HepG2 (cell line): ENCODE data around the gene TGDS. TPM values are rescaled to one million over a fixed set of nuclear protein-coding genes. Genes with fewer than 3 reads are reported as not detected.
A peak's percentile ranks its signal among the peaks of the same experiment; 100 is the strongest.

Experiments used
- FOSL1 ChIP-seq: sonication (generic); formaldehyde crosslinking; IDR thresholded peaks from 2 replicates; pipeline ENCODE4 v1.9.0; 2021; ENCODE audit warnings: missing genetic modification reagents, borderline replicate concordance
- FOXM1 ChIP-seq: sonication (generic); formaldehyde crosslinking; IDR thresholded peaks from 2 replicates; pipeline ENCODE4 v1.5.0; 2020; ENCODE audit warnings: missing genetic modification reagents
- HMG20B ChIP-seq: conservative IDR thresholded peaks from 2 replicates; pipeline ENCODE4 v1.6.1; 2016; ENCODE audit warnings: missing genetic modification reagents, missing compliant biosample characterization
- HNRNPL ChIP-seq: fragments of 200-400 bp; formaldehyde crosslinking; IDR thresholded peaks from 2 replicates; pipeline ENCODE4 v1.6.1; 2017; ENCODE audit warnings: mild to moderate bottlenecking, low read depth, low read length
- LRRFIP1 ChIP-seq: sonication (generic); formaldehyde crosslinking; conservative IDR thresholded peaks from 2 replicates; pipeline ENCODE4 v1.4.0; 2020; ENCODE audit warnings: missing genetic modification reagents
- MIXL1 ChIP-seq: IDR thresholded peaks from 2 replicates; pipeline ENCODE4 v1.6.1; 2016
- PLRG1 ChIP-seq: fragments of 450-650 bp; conservative IDR thresholded peaks from 2 replicates; pipeline ENCODE4 v1.6.1; 2016
- SPEN ChIP-seq: sonication (generic); formaldehyde crosslinking; IDR thresholded peaks from 2 replicates; pipeline ENCODE4 v1.5.1; 2020; ENCODE audit warnings: low read depth, mild to moderate bottlenecking, missing genetic modification reagents
- TBX2 ChIP-seq: sonication (generic); formaldehyde crosslinking; IDR thresholded peaks from 2 replicates; pipeline ENCODE4 v1.5.0; 2020; ENCODE audit warnings: missing genetic modification reagents, mild to moderate bottlenecking, borderline replicate concordance
- TCF7L2 ChIP-seq: IDR thresholded peaks from 2 replicates; pipeline ENCODE4 v1.6.1; 2011; ENCODE audit warnings: mild to moderate bottlenecking, low read depth, low read length, moderate library complexity
- ZFP82 ChIP-seq: sonication (generic); formaldehyde crosslinking; IDR thresholded peaks from 2 replicates; pipeline ENCODE4 v1.5.1; 2020; ENCODE audit warnings: mild to moderate bottlenecking, missing genetic modification reagents, borderline replicate concordance
- polyA plus RNA-seq, 8 experiments: library from polyadenylated mRNA; depleted of rRNA in 3 of 8; stranded (reverse) in 7 of 8; unstranded in 1 of 8; fragments of >200 nt; fragmentation: Illumina TruSeq in 4 of 8; extraction: Trizol in 4 of 8; gene quantifications; 2 replicates each; pipeline versions ENCODE4 v1.2.1 to v1.2.3, GENCODE V29; 2011 to 2016; ENCODE audit warnings: low read depth in 4 of 8, missing spikeins in 1 of 8, mixed read lengths in 1 of 8; ENCODE audit not compliant: insufficient read depth in 1 of 8
- total RNA-seq, 5 experiments: library from RNA; depleted of rRNA; stranded (reverse); fragments of >200 nt; fragmentation: Illumina TruSeq; extraction: Trizol; gene quantifications; 2 replicates each; pipeline ENCODE4 v1.2.3, GENCODE V29; 2016; ENCODE audit warnings: low read depth in 1 of 5
- TF ChIP-seq, protein P1 (sequence below): sonication (generic); formaldehyde crosslinking; IDR thresholded peaks from 2 replicates; pipeline ENCODE4 v1.8.0; 2023; ENCODE audit warnings: mild to moderate bottlenecking, missing genetic modification reagents
- TF ChIP-seq, protein P2 (sequence below): sonication (generic); formaldehyde crosslinking; IDR thresholded peaks from 2 replicates; pipeline ENCODE4 v1.4.0; 2020; ENCODE audit warnings: missing genetic modification reagents
- TF ChIP-seq, protein P3 (sequence below): sonication (generic); formaldehyde crosslinking; IDR thresholded peaks from 2 replicates; pipeline ENCODE4 v1.5.1; 2020; ENCODE audit warnings: missing genetic modification reagents, mild to moderate bottlenecking, borderline replicate concordance
- TF ChIP-seq, protein P4 (sequence below): sonication (generic); formaldehyde crosslinking; IDR thresholded peaks from 2 replicates; pipeline ENCODE4 v1.5.0; 2020; ENCODE audit warnings: mild to moderate bottlenecking, missing genetic modification reagents
- TF ChIP-seq, protein P5 (sequence below): sonication (generic); formaldehyde crosslinking; IDR thresholded peaks from 2 replicates; pipeline ENCODE4 v1.9.0; 2022; ENCODE audit warnings: missing genetic modification reagents, mild to moderate bottlenecking, borderline replicate concordance

The TGDS gene
- total and polyA plus RNA-seq, 2 of the 13 experiments (the other 11 are each of a cell fraction or from before 2014, with no cell fraction given) = 15.5 to 17.9 TPM

DNA sequence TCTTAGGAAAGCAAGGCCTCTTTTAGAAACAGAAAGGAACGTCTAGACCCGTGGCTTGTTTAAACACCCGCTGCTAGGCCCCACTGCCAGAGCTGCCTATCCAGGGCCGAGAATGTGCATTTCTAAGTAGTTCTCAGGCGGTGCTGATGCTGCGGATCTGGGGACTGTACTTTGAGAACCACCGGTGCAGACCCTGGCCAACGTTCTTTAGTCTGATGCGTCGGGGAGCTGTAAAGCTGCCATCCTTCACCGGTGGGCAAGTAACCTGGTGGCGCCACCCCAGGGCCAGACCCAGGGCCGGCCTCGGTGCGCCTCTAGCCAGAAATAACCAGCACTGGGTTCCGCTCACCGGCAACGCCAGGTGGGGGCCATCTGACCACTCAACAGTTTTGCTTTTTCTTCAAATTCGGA, 47.1 kb downstream of the TGDS start (continued):
- TF ChIP-seq, protein P1, sequence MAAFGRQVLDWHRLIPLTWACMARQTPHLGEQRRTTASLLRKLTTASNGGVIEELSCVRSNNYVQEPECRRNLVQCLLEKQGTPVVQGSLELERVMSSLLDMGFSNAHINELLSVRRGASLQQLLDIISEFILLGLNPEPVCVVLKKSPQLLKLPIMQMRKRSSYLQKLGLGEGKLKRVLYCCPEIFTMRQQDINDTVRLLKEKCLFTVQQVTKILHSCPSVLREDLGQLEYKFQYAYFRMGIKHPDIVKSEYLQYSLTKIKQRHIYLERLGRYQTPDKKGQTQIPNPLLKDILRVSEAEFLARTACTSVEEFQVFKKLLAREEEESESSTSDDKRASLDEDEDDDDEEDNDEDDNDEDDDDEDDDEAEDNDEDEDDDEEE (CRISPR knock-in tag) = 0 out of 2 replicates have a peak, but pooled peaks have one; percentile 62
- TF ChIP-seq, protein P2, sequence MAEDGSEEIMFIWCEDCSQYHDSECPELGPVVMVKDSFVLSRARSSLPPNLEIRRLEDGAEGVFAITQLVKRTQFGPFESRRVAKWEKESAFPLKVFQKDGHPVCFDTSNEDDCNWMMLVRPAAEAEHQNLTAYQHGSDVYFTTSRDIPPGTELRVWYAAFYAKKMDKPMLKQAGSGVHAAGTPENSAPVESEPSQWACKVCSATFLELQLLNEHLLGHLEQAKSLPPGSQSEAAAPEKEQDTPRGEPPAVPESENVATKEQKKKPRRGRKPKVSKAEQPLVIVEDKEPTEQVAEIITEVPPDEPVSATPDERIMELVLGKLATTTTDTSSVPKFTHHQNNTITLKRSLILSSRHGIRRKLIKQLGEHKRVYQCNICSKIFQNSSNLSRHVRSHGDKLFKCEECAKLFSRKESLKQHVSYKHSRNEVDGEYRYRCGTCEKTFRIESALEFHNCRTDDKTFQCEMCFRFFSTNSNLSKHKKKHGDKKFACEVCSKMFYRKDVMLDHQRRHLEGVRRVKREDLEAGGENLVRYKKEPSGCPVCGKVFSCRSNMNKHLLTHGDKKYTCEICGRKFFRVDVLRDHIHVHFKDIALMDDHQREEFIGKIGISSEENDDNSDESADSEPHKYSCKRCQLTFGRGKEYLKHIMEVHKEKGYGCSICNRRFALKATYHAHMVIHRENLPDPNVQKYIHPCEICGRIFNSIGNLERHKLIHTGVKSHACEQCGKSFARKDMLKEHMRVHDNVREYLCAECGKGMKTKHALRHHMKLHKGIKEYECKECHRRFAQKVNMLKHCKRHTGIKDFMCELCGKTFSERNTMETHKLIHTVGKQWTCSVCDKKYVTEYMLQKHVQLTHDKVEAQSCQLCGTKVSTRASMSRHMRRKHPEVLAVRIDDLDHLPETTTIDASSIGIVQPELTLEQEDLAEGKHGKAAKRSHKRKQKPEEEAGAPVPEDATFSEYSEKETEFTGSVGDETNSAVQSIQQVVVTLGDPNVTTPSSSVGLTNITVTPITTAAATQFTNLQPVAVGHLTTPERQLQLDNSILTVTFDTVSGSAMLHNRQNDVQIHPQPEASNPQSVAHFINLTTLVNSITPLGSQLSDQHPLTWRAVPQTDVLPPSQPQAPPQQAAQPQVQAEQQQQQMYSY = no peak
- 0 out of 2 replicates have a peak, but pooled peaks have one; percentile 12 for TF ChIP-seq FOXM1 (CRISPR knock-in tag)
- TF ChIP-seq, protein P3, sequence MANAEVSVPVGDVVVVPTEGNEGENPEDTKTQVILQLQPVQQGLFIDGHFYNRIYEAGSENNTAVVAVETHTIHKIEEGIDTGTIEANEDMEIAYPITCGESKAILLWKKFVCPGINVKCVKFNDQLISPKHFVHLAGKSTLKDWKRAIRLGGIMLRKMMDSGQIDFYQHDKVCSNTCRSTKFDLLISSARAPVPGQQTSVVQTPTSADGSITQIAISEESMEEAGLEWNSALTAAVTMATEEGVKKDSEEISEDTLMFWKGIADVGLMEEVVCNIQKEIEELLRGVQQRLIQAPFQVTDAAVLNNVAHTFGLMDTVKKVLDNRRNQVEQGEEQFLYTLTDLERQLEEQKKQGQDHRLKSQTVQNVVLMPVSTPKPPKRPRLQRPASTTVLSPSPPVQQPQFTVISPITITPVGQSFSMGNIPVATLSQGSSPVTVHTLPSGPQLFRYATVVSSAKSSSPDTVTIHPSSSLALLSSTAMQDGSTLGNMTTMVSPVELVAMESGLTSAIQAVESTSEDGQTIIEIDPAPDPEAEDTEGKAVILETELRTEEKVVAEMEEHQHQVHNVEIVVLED (CRISPR knock-in tag) = no peak
- TF ChIP-seq ZFP82 (CRISPR knock-in tag) = no peak
- no peak for TF ChIP-seq PLRG1
- TF ChIP-seq TCF7L2 = no peak
- 0 out of 2 replicates have a peak, but pooled peaks have one; percentile 61 for TF ChIP-seq HNRNPL
- 0 out of 2 replicates have a peak, but pooled peaks have one; percentile 37 for TF ChIP-seq TBX2 (CRISPR knock-in tag)
- no peak for TF ChIP-seq LRRFIP1 (CRISPR knock-in tag)
- no peak for TF ChIP-seq MIXL1
- TF ChIP-seq SPEN (CRISPR knock-in tag) = peak; percentile 48
- TF ChIP-seq HMG20B (CRISPR knock-in tag) = no peak
- no peak for TF ChIP-seq FOSL1
- TF ChIP-seq, protein P4, sequence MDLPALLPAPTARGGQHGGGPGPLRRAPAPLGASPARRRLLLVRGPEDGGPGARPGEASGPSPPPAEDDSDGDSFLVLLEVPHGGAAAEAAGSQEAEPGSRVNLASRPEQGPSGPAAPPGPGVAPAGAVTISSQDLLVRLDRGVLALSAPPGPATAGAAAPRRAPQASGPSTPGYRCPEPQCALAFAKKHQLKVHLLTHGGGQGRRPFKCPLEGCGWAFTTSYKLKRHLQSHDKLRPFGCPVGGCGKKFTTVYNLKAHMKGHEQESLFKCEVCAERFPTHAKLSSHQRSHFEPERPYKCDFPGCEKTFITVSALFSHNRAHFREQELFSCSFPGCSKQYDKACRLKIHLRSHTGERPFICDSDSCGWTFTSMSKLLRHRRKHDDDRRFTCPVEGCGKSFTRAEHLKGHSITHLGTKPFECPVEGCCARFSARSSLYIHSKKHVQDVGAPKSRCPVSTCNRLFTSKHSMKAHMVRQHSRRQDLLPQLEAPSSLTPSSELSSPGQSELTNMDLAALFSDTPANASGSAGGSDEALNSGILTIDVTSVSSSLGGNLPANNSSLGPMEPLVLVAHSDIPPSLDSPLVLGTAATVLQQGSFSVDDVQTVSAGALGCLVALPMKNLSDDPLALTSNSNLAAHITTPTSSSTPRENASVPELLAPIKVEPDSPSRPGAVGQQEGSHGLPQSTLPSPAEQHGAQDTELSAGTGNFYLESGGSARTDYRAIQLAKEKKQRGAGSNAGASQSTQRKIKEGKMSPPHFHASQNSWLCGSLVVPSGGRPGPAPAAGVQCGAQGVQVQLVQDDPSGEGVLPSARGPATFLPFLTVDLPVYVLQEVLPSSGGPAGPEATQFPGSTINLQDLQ (CRISPR knock-in tag) = 0 out of 2 replicates have a peak, but pooled peaks have one; percentile 42
- TF ChIP-seq, protein P5, sequence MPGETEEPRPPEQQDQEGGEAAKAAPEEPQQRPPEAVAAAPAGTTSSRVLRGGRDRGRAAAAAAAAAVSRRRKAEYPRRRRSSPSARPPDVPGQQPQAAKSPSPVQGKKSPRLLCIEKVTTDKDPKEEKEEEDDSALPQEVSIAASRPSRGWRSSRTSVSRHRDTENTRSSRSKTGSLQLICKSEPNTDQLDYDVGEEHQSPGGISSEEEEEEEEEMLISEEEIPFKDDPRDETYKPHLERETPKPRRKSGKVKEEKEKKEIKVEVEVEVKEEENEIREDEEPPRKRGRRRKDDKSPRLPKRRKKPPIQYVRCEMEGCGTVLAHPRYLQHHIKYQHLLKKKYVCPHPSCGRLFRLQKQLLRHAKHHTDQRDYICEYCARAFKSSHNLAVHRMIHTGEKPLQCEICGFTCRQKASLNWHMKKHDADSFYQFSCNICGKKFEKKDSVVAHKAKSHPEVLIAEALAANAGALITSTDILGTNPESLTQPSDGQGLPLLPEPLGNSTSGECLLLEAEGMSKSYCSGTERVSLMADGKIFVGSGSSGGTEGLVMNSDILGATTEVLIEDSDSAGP (CRISPR knock-in tag) = no peak; the same call in 1 of the 2 replicates
